Chondrocyte (in vitro differentiated cells): ENCODE data around the gene BICRAL. TPM values are rescaled to one million over a fixed set of nuclear protein-coding genes. Genes with fewer than 3 reads are reported as not detected.

Source experiments
- DNase-seq: peaks from one replicate; pipeline ENCODE4 v3.0.0; 2021; ENCODE audit warnings: mixed read lengths, low spot score
- H3K27ac Mint-ChIP-seq: one replicate; pipeline ENCODE4 v1.8.0; 2021; ENCODE audit warnings: mild to moderate bottlenecking, moderate library complexity, mixed read lengths; ENCODE audit not compliant: unreplicated experiment
- H3K27me3 Mint-ChIP-seq: 2 replicates; pipeline ENCODE4 v1.8.0; 2021; ENCODE audit warnings: low read depth, mixed read lengths
- H3K36me3 Mint-ChIP-seq: 2 replicates; pipeline ENCODE4 v1.8.0; 2021; ENCODE audit warnings: low read depth, mixed read lengths
- H3K4me1 Mint-ChIP-seq: 2 replicates; pipeline ENCODE4 v1.8.0; 2021; ENCODE audit warnings: low read depth, mild to moderate bottlenecking, mixed read lengths
- H3K4me3 Mint-ChIP-seq: one replicate; pipeline ENCODE4 v1.8.0; 2021; ENCODE audit warnings: mild to moderate bottlenecking, moderate library complexity, mixed read lengths; ENCODE audit not compliant: unreplicated experiment
- H3K9me3 Mint-ChIP-seq: 2 replicates; pipeline ENCODE4 v1.8.0; 2021; ENCODE audit warnings: low read depth, mixed read lengths
- total RNA-seq: library from RNA; stranded (reverse); gene quantifications from 3 replicates; pipeline ENCODE4 v1.2.1, GENCODE V29; 2021
- TF ChIP-seq, protein P1 (sequence below): fragments of 200-600 bp; sonication (generic); IDR thresholded peaks from 2 replicates; pipeline ENCODE4 v1.5.0; 2021; ENCODE audit warnings: antibody characterized with exemption, mild to moderate bottlenecking, moderate library complexity

Gene BICRAL
- total RNA-seq, 1 donor from 2014 or later: 9.7 TPM

DNA sequence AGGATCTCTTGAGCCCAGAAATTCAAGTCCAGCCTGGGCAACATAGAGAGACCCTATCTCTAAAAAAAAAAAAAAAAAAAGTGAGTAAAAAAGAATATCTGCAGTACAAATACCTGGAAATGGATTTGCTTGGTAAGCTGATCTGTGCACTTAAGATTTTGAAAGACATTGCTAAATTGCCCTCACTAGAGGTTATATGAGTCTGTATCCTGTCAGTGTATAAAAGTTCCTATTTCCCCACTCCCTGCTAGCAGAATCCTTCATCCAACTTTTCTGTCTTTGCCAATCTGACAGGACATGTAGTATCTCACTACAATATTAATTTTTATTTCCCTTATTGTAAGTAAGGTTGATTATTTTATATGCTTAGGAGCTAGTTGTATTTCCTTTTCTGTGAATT, 36.1 kb downstream of the BICRAL start:
- Mint-ChIP-seq H3K27ac (no peak overlapping the region), H3K9me3 (no peaks in the 10 kb centered on the region), H3K4me3 (no peak overlapping the region), H3K27me3 (no peaks in the 10 kb centered on the region), H3K4me1 (peaks cover 16% of the 10 kb centered on the region), H3K36me3 (no peaks in the 10 kb centered on the region)
- DNase-seq: no peak
- TF ChIP-seq, protein P1, sequence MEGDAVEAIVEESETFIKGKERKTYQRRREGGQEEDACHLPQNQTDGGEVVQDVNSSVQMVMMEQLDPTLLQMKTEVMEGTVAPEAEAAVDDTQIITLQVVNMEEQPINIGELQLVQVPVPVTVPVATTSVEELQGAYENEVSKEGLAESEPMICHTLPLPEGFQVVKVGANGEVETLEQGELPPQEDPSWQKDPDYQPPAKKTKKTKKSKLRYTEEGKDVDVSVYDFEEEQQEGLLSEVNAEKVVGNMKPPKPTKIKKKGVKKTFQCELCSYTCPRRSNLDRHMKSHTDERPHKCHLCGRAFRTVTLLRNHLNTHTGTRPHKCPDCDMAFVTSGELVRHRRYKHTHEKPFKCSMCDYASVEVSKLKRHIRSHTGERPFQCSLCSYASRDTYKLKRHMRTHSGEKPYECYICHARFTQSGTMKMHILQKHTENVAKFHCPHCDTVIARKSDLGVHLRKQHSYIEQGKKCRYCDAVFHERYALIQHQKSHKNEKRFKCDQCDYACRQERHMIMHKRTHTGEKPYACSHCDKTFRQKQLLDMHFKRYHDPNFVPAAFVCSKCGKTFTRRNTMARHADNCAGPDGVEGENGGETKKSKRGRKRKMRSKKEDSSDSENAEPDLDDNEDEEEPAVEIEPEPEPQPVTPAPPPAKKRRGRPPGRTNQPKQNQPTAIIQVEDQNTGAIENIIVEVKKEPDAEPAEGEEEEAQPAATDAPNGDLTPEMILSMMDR: no peak

DNA sequence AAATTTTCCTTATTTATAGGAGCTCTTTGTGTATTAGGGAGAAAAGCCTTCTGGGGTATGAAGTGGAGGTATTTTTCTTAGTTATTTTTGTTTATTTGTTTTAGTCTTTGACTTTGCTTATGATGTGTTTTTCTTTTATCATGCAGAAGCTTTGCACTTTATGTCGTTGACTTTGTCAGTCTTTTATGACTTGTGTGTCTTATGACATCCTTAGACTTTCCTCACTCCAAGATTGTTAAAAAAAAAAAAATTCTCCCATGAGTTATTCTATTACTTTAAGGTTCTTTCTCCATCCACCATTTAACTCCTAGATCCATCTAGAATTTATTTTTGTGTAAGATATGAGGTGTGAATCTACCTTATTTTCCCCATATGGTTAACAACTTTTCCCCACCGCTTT, 36.6 kb downstream of the BICRAL start:
- Mint-ChIP-seq H3K36me3 (no peaks in the 10 kb centered on the region), H3K27ac (no peak overlapping the region), H3K4me3 (no peak overlapping the region), H3K27me3 (no peaks in the 10 kb centered on the region), H3K9me3 (no peaks in the 10 kb centered on the region), H3K4me1 (peaks cover 16% of the 10 kb centered on the region)
- DNase-seq: no peak
- TF ChIP-seq, protein P1: no peak

DNA sequence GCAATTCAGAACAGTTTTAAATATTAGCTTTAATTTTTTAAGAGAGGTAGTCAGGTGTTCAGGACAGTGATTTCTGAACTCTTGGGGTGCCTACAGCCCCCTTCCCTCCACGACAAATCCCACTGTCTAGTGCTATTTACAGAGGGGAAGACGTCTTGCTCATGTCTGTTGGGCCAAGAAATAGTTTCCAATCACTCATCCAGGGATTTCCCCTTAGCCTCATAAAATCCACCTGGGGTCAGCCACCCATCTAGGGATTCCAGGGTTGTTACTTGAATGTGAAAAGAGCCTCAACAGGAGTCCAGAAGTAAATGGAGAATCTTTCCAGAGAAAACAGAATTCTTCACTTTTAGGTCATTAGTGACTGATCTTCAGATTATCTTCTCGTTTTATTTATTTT, 37.0 kb downstream of the BICRAL start:
- TF ChIP-seq, protein P1: no peak
- no peaks in the 10 kb centered on the region for H3K36me3 Mint-ChIP-seq

DNA sequence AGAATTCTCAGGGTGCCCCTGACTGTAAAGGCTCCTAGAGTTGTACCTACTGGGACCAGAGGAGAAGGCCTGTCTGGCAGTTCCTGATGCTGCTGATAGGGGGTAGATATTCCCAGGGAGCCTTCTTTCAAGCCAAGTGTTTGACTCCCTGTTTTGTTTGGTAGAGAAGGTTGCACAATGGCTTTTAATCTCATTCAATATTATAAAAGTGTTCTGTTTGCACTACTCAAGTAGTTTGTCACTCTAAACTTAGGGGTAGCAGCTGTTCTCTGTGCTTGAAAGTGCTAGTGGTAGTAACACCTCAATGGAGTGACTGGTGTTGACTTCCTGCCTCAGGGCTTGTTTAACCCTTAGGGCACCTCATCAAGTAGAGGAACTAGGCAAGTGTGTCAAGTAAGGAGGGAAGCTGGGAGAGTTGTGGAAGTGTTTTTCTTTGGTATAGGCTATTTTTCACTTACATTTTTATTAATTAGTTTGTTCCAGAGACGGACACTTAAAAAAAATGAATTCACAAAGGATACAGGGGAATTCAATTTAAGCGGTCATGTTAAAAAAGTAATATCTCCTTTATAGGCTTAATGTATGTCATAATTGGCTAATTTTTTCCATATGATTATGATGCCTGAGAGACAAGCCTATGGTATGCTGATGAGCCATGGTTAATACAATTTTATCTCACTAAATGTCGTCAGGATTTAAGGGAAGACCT, 38.1 kb downstream of the BICRAL start:
- H3K4me1 Mint-ChIP-seq: peaks cover 16% of the 10 kb centered on the region
- no peak overlapping the region for H3K4me3 Mint-ChIP-seq
- DNase-seq: no peak
- TF ChIP-seq, protein P1: no peak
- H3K36me3 Mint-ChIP-seq: no peaks in the 10 kb centered on the region
- no peaks in the 10 kb centered on the region for H3K27me3 Mint-ChIP-seq
- H3K27ac Mint-ChIP-seq: no peak overlapping the region
- H3K9me3 Mint-ChIP-seq: no peaks in the 10 kb centered on the region

More for the DNA sequence above, 37.0 kb downstream of the BICRAL start:
- H3K27me3 Mint-ChIP-seq: no peaks in the 10 kb centered on the region
- H3K4me3 Mint-ChIP-seq: no peak overlapping the region
- no peaks in the 10 kb centered on the region for H3K9me3 Mint-ChIP-seq
- no peak overlapping the region for H3K27ac Mint-ChIP-seq
- peaks cover 16% of the 10 kb centered on the region for H3K4me1 Mint-ChIP-seq
- no peak for DNase-seq

DNA sequence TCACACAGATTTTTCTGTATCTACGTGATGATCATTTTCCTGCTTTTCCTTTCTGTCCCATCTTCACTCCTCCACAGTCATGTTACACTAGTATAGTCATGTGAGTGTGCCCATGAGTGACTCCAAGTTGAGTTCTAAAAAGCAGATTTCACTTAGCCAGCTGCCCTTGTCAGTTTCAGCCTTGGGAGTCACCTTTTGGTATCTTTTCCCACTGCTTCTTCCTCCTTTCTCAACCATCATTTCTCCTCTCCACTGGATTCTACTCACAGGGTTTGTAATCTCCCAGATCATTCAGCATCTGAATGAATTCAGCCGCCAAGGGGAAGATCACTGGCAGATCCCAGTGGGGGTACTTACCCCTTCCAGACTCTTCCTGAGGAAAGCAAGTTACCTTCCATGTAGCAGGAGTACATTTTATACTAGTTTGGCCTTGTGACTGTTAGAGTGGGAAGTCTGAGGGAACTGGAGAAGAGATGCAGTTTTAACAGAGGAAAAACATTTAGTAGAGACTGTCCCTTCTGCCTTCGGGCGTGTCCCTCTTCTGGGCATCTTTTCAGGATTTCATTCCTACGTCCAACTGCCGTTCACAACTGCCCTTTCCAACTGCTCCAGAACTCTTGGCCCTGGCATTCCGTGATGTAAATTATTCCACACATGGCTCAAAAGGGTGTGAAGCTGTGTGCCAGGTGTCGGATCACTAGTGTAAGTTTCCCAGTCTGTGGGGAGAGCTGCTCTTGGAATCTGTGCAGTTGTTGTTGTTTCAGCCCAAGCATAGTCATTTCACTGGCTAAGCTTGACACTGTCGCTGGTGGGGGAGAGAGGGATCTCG, 38.9 kb downstream of the BICRAL start:
- H3K4me1 Mint-ChIP-seq: peaks cover 16% of the 10 kb centered on the region
- H3K27me3 Mint-ChIP-seq: no peaks in the 10 kb centered on the region
- no peaks in the 10 kb centered on the region for H3K36me3 Mint-ChIP-seq
- no peaks in the 10 kb centered on the region for H3K9me3 Mint-ChIP-seq
- no peak overlapping the region for H3K4me3 Mint-ChIP-seq
- peak overlapping the region; percentile 50 for H3K27ac Mint-ChIP-seq
- no peak for DNase-seq
- TF ChIP-seq, protein P1: no peak
